Left ventricle myocardium inferior (tissue), 1 donor: ENCODE data around the gene TRAPPC12. TPM values are rescaled to one million over a fixed set of nuclear protein-coding genes. Genes with fewer than 3 reads are reported as not detected.
A peak's percentile ranks its signal among the peaks of the same experiment; 100 is the strongest.
"Not testable (repeated sequence)": the region's sequence is repeated elsewhere in the genome, so short reads cannot be mapped to it uniquely, and the experiment has no call there.

Experiments used
- DNase-seq: peaks from one replicate; pipeline ENCODE4 v3.0.0-alpha.2; 2020
- H3K27ac ChIP-seq: fragments of 200-600 bp; replicated peaks from 2 replicates; pipeline ENCODE4 v1.8.0; 2021
- H3K27me3 ChIP-seq: fragments of 200-600 bp; 2 replicates; pipeline ENCODE4 v1.8.0; 2021; ENCODE audit warnings: low read depth
- H3K36me3 ChIP-seq: fragments of 200-600 bp; 2 replicates; pipeline ENCODE4 v1.8.0; 2021
- H3K4me1 ChIP-seq: fragments of 200-600 bp; 2 replicates; pipeline ENCODE4 v1.8.0; 2021
- H3K4me3 ChIP-seq: fragments of 200-600 bp; 2 replicates; pipeline ENCODE4 v1.8.0; 2021; ENCODE audit warnings: mild to moderate bottlenecking, moderate library complexity
- H3K9me3 ChIP-seq: fragments of 200-600 bp; replicated peaks from 2 replicates; pipeline ENCODE4 v1.8.0; 2021
- intact Hi-C: fragments of 100-400 bp; cut with micrococcal nuclease; formaldehyde crosslinking; loops from one replicate; pipeline ENCODE4 v1.11.0; 2022
- total RNA-seq: library from RNA; stranded (reverse); fragmentation: NEBNext Ultra II Directional; extraction: Animal tissue kit (Norgen Biotek cat#: 25700); gene quantifications from one replicate; pipeline ENCODE4 v1.2.1, GENCODE V29; 2021
- TF ChIP-seq, protein P1 (sequence below): fragments of 200-600 bp; IDR thresholded peaks from 2 replicates; pipeline ENCODE4 v1.8.0; 2021; ENCODE audit warnings: antibody characterized with exemption, mild to moderate bottlenecking, borderline replicate concordance
- donor health status: DM: no; HTN: yes; CAD: no; lungs with severe emphysema.

TRAPPC12 gene
- total RNA-seq, 1 donor from 2014 or later: 127 TPM

- peaks cover 7% of the 10 kb centered on the region for H3K36me3 ChIP-seq
- peak overlapping the region; percentile 27 for H3K27ac ChIP-seq
- no peak overlapping the region for H3K4me3 ChIP-seq
- intact Hi-C loops: no loop called here
- DNase-seq: no peak
- no peaks in the 10 kb centered on the region for H3K27me3 ChIP-seq
- peaks cover 24% of the 10 kb centered on the region for H3K4me1 ChIP-seq
- H3K9me3 ChIP-seq: peaks cover 6% of the 10 kb centered on the region
- TF ChIP-seq, protein P1, sequence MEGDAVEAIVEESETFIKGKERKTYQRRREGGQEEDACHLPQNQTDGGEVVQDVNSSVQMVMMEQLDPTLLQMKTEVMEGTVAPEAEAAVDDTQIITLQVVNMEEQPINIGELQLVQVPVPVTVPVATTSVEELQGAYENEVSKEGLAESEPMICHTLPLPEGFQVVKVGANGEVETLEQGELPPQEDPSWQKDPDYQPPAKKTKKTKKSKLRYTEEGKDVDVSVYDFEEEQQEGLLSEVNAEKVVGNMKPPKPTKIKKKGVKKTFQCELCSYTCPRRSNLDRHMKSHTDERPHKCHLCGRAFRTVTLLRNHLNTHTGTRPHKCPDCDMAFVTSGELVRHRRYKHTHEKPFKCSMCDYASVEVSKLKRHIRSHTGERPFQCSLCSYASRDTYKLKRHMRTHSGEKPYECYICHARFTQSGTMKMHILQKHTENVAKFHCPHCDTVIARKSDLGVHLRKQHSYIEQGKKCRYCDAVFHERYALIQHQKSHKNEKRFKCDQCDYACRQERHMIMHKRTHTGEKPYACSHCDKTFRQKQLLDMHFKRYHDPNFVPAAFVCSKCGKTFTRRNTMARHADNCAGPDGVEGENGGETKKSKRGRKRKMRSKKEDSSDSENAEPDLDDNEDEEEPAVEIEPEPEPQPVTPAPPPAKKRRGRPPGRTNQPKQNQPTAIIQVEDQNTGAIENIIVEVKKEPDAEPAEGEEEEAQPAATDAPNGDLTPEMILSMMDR: no peak
Measured at GRCh38 chr2:3490191-3491170, 111.0 kb downstream of the TRAPPC12 start.

DNA sequence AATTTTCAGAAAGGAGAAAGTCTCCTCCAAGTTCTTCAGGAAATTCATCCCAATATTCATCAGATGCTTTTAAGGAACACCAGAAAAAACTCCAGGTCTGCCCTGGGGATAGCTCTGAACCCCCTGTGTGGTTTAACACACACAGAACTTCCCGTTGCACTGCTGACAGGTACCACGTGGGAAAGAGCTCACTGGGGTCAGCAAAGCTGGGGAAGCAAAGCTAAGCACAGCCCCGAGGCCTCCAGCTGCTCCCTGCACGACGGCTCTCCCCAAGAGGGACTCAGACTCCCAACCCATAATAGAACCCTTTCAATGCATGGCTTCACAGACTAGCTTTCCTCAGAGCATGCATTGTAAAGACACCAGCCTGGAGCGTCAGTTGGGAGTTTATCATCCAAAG, 111.8 kb downstream of the TRAPPC12 start:
- intact Hi-C loops: no loop called here

GRCh38 chr2:3491716-3492474, 112.4 kb downstream of the TRAPPC12 start:
- H3K4me3 ChIP-seq: no peak overlapping the region
- no peaks in the 10 kb centered on the region for H3K27me3 ChIP-seq
- intact Hi-C loops: no loop called here
- TF ChIP-seq, protein P1: no peak
- H3K36me3 ChIP-seq: peaks cover 20% of the 10 kb centered on the region
- H3K4me1 ChIP-seq: peaks cover 24% of the 10 kb centered on the region
- H3K9me3 ChIP-seq: peaks cover 6% of the 10 kb centered on the region
- DNase-seq: no peak
- H3K27ac ChIP-seq: no peak overlapping the region

More for the DNA sequence above, 111.8 kb downstream of the TRAPPC12 start:
- Histone ChIP-seq H3K9me3 (peaks cover 6% of the 10 kb centered on the region), H3K27me3 (no peaks in the 10 kb centered on the region), H3K4me3 (no peak overlapping the region), H3K36me3 (peaks cover 14% of the 10 kb centered on the region), H3K4me1 (peaks cover 24% of the 10 kb centered on the region), H3K27ac (no peak overlapping the region)
- TF ChIP-seq, protein P1: no peak
- DNase-seq: no peak

- DNase-seq, H3K9me3 ChIP-seq, intact Hi-C loops, H3K4me3 ChIP-seq, H3K27me3 ChIP-seq, H3K27ac ChIP-seq: not testable (repeated sequence)
- peaks cover 21% of the 10 kb centered on the region for H3K4me1 ChIP-seq
- H3K36me3 ChIP-seq: peaks cover 25% of the 10 kb centered on the region
Measured at GRCh38 chr2:3492475-3492787, 112.9 kb downstream of the TRAPPC12 start.

DNA sequence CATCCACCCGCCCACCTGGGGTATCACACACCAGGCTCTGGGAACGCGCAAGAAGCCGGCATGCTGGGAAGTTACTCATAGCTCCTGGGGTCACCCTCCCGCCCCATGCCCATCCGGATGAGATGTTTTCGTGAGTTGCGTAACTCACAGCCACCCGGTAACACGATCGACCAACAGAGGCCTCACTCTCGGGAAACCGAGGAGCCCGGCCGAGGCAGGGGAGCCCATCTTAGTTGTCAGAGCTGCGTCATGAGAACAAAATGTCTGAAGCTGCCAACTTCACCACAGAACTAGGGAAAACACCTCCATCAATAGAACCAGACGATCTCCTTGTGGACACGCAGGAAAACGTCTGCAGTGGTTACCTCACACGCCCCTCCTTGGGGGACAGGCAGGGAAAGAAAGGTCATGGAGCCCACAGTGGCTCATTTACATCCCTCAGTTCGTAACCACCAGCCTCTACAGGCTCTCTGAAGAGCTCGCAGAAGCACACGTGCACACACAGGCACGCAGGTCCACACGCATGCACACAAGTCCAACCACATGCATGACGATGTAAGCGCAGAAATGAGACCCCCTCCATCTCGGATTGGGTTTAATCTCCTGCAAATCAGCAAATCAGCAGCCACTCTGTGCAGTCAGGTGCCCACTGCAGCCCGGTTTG, 113.6 kb downstream of the TRAPPC12 start:
- intact Hi-C loops: no loop called here
- Histone ChIP-seq H3K27ac (peak overlapping the region; percentile 5), H3K4me1 (peaks cover 16% of the 10 kb centered on the region), H3K4me3 (no peak overlapping the region), H3K36me3 (peaks cover 32% of the 10 kb centered on the region), H3K9me3 (no peaks in the 10 kb centered on the region), H3K27me3 (no peaks in the 10 kb centered on the region)
- DNase-seq: no peak
- TF ChIP-seq, protein P1: no peak
